ENCODE results near the gene MICAL2.

Gene MICAL2

DNA sequence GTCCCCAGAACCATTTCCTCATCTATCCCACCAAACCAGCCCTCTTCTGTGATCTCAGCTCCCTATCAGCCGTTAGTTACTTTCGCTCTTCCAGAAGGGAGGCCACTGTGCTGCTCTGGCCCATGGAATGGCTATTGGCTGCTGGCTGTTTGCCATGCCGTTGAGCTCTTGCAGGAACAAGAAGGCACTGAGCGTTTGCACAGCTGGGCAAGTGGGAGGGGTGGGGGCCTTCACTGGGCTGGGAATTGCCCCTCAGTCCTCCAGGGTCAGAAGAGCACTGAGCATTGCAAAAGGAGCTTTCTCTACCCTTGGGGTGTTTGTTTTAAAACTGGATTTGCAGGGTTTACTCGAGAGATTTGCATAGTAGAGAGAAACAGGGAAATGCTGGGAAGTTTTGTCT, 137.9 kb downstream of the MICAL2 start:
- DNase-seq (ENCODE audit: low spot score): no peak

DNA sequence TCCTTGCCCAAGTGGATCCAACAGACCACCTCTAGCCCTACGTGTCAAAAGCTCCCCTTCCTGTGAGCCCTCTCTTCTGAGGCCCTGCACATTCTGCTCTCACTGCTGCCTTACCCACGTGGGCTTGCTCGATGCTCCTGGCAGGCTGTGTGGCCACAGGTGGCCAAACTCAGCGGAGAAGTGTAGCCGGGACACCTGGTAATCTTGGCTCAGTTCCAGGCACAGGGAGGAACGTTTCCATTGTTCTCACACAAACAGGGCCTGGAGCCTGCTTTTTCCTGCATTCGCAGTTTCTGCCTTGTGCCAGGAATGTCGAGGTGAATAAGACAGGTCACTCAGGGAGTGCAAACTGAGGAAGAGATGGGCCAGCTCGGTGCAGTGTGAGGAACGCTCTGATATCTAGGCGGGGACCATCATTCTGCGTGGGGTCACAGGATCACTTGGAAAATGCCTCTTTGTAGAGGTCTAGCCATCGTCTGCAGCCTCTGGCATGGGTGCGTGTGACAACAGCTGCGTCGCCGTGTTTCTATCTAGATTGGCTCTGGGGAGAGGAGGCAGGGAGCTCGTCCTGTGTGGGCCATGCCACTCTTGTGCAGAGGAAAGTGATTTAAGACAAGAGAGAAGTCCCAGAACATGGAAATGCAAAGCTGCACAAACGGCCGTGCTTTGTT, 139.3 kb downstream of the MICAL2 start:
- no peak for DNase-seq (ENCODE audit: low spot score)

DNA sequence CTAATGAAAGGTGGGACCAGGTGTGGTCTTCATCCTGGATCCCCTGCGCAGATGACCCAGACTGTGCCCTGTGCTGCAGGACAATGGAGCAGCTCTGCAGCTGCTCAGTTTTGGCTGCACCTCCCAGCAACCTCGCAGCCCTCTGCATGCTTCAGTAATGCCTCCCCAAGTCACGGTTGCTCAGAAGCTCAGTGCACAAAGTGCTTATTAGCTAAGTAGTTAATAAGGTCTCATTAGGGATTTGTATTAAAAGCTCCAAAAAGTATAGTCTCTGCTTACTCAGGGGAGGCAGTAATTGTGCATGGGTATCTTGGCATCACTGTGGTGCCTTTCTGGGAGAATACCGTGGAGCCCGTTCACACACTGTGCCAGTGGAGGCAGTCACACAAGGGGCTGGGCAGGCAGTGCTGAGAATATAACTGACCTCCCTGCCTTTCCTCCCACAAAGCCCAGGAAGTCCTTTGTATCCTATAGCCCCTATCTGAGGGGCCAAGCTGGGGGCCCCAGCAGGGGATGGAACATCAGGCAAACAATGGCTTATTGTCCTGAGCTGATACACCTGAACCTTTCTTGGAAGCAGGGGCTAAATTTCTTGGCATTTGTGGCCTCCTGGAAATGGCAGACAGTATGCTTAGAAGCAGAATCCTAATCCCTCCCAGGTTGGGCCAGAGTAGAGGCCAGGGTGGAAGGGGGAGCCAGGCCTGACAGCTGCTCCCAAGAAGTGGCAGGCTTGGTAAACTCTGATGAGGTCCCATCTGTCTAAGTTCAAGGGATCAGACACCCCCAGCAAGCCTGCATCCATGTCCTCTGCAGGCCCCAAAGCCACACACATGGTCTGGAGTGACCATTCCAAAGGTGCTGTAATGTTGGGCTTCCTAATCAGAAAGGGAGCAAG, 141.5 kb downstream of the MICAL2 start:
- DNase-seq (ENCODE audit: low spot score): no peak

DNA sequence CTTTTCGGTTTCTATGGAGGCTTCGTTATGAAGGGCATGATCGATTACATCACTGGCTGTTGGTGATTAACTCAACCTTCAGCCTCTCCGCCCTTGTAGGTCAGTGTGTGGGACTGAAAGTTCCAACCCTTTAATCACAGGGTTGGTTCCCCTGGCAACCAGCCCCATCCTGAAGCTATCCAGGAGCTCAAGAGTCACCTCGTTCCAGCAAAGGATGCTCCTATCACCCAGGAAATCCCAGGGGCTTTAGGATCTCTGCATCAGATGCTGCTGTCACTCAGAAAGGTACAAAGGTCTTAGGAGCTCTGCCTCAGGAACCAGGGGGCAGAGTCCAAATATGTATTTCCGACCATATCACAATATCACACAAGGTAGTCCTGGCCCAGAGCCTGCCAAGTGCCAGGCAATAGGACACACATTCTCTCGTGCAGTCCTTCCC, 143.5 kb downstream of the MICAL2 start:
- DNase-seq (ENCODE audit: low spot score): no peak

DNA sequence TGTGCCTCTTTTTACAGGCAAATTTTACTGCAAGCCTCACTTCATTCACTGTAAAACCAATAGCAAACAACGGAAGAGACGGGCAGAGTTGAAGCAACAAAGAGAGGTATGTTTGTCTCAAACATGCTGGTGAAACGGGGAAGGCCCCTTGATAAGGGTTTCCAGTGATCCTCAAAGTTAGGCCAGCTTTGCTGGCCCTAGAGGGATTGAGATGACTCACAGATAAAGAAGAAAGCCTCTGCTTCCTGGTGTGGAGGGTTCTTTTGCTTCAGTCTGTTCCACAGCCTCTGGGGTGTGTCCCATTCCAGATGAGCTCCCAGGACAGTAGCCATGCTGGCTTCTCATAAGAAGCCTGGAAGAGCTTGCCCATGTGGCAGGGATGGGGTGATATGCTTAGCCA, 148.1 kb downstream of the MICAL2 start:
- DNase-seq (ENCODE audit: low spot score): no peak

DNA sequence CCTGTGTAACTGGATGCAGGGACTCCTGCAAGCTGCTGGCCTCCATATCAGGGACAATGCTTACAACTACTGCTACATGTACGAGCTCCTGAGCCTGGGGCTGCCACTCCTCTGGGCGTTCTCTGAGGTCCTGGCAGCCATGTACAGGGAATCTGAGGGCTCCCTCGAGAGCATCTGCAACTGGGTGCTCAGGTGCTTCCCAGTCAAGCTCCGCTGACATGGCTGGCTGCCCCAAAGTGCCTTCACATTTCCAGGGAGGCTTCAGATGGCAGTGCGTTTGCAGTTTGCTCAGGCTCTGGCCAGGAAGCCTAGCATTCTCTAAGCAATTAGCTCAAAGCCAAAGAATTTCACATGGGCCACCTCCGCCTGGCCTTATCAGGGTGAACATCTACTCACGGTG, 149.6 kb downstream of the MICAL2 start:
- DNase-seq (ENCODE audit: low spot score): no peak

DNA sequence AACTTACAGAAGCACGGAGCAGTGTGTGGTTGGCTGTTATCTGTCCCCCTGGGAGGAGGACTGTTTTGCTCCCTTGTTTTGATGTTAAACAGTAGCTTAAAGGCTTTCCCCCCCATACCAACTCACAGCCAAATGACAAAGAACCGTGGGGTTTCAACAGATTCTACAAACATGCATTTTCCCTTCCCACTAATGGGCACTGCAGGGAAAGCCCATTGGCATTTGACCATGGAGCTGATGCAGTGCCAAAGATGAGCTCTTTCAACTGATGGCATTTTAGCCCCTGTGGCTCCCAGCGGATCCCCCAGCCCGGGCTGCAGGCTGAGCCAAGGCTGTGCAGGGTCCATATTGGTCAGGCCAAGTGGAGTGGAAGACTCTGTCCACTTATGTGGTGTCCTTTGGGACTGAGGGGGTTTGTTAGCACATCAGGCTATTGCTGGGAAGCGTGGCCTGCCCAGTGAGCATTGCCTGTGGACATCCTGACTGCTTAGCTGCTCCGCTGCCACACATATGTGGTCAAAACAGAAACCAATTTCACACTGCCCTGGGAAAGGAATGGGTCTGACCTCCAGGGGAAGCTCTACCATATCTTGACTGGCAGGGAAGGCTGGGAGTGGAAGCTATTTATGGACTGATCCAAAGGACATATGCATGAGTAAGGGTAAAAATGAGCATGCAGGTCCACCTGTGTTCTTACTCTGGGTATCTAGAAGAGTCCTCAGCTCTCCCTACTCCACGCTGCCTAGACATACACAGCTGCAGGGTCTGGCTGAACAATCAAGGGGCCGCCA, 150.5 kb downstream of the MICAL2 start:
- no peak for DNase-seq (ENCODE audit: low spot score)

DNA sequence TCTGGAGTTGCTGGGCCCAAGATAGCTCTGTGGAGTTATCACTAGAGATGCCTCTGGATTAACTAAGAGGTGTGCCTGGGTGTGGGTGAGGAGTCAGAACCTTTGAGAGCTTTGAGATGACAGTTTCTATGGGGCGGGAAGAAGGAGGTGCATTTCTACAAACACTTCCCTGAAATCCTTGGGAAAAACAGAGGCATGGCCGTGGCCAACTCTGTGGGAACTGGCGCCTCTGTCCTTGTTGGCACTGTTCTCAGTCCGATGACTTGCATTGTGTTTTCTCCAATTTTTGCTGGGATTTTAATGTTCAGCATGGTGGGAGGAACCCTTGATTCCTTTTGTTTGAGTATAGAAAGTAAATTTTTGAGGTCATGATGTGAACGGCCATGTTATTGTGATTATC, 151.2 kb downstream of the MICAL2 start:
- DNase-seq (ENCODE audit: low spot score): no peak

DNA sequence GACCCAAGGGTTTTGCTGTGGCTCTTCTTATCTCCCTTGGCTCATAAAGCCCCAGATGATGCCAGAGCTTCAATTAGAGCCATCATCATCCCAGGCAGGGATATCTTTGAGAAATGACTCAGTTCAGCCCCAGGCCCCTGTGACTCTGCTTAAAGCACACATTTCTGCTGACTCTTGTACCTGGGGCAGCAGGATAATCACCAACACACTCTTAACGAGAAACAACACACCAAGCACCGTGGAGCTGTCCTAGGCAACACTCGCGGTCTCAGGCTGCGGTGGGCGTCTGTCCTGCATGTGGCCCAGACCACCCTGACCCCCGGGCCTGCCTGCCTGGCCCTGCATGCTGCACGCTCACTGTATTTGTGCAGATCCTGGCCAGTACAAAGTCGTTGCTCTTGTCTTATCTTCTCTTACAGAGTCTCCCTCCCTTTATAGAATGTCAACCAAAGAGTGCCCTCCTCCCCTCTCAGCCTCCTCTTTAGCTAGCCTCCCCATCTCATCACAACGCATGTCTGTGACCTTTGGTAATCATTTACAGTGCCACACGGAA, 152.8 kb downstream of the MICAL2 start:
- no peak for DNase-seq (ENCODE audit: low spot score)

DNA sequence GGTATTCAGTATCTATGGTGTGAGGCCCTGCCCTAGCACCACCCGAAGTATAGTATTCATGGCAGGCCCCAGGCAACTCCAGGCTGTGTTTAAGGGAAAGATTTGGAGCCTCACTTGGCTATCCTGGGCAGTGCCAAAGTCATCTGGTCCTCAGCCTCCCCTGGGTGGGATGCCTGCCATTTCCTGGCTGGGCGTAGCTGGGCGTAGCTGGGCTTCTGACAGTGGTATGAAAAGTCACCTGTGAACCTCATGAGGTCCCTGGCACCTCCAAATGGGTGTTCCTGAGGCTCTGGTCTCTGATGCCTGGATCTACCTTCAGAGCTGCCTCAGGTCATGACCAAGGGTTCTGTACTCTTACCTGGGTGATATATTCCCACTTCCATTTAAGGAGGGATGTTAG, 154.0 kb downstream of the MICAL2 start:
- DNase-seq (ENCODE audit: low spot score): no peak

DNA sequence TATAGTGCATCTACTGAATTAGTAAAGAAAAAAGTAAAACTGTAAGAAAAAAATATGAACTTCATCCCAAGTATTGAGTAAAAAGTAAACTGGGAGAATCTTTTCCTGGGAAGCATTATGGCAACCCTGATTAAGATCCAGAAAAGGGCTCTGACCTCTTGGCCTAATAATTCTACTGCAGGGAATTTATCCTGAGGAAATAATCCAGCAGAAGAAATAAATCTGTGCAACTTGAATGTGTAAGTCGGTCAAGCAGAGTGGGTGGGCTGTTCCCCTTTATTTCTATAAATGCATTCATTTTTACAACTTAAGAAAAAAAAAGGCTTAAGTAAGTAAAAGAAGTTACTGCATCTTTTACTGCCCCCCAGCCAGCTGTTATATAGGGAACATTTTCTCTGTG, 155.7 kb downstream of the MICAL2 start:
- DNase-seq (ENCODE audit: low spot score): no peak

DNA sequence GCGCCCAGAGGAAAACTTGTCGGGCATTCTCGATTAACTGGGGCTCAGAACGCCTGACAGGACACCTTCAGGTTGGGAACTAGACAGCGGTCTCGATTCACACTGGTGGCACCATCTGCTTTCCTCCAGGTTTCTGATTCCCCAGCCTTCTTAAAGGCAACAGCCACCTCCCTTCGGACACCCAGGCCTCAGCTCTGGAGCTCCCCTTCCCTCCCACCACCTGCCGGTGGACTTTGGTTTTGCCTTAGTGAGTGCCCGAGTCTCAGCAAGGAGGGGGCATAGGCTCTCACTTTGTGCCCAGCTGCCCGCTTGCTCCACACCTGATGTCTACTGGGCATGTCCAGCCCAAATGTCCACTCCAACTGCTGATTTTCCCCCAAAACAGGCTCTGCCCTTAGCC, 156.6 kb downstream of the MICAL2 start:
- DNase-seq (ENCODE audit: low spot score): no peak

DNA sequence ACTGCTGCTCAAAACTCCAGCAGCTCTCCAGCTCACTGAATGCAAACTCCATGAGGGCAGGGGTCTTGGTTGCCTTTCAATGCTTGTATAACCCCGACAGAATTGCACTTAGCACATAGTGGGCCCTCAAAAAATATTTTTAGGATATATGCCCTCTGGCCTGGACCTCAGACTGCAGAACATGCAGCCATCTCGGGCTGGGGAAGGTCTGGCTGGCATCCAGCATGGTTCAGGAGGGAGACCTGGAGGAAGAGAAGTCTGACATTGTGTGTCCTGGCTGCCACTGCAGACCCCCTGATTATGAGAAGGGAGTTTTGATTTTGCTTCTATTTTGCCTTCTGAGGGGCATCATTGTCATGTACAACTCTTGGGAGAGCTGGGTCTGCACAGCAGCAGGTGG, 157.5 kb downstream of the MICAL2 start:
- DNase-seq (ENCODE audit: low spot score): no peak

DNA sequence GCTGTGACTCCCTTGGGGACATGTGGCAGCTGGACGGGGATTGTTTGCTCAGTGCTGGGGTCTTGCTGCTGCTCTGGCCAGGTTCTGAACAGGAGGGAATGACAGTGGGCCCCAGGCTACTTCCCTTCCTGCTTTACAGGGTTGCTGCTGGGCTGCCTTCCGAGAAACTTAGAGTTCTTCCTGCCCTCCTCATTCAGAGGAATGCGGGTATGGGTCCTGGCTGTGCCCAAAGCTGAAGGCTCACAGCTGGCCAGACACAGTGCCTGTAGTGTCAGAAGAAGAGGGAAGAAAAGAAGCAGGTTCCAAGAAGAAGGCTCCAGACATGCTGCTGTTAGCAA, 158.7 kb downstream of the MICAL2 start:
- DNase-seq (ENCODE audit: low spot score): no peak

DNA sequence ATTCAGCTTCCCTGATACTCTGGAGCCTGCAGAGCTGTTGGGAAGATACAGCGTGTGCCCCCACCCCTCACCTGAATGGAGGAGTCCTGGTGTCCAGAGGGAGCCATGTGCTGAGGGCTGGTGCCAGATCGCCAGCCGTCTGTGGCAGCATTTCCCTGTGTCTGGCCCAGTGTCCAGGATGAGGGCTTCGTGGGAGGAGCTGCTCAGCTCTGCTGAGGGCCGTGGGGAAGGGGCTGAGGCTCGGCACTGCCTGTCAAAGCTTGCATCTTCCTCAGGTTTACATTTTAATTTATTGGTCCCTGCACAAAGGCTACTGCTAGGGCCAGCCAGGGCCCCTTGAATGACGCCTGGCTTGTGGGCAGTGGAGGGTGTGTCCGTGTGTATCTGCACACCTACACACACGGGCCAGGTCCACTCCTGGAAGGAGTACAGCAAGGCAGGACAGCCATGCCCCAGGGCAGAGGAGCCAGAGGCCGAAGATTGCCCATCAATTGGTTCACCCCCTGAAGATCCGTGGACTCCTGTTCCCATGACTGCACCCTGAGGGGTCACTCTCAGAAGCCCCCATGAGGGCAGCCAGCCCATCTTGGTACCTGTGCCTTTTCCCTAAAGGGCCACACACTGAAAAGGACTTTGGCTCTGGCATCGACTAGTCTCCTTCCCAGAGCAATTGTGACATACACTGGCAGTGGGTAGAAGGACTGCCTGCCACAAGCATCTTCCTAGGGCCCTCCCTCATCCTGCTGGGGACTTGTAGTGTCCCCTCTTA, 159.2 kb downstream of the MICAL2 start:
- no peak for DNase-seq (ENCODE audit: low spot score)

DNA sequence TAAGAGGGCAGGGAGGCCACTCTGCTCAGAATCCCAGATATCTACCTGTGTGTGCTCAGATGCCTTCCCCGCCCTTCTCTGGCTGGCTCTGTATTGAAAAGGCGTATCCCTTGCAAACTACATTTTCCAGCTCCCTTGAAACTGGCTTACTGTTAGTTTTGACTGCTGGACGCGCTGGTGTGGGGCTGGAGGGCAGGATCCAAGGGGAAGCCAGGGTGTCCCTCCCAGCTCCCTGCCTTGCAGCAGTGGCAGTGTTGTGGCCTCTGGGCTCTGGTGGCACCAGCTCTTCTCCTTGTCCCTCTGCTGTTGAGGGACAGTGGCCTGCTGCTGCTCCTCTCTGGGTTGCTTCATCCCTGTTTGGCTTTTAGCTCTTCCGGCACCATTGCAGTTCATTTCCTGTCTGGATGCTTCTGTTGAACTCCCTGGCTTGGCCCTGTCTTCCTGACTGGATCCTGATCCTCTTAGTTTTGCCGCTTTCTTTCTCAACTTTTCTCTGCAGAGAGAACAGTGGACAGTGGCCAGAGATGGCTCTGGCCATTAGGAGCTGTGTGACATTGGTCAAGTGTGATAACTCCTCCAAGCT, 159.9 kb downstream of the MICAL2 start:
- DNase-seq (ENCODE audit: low spot score): no peak

DNA sequence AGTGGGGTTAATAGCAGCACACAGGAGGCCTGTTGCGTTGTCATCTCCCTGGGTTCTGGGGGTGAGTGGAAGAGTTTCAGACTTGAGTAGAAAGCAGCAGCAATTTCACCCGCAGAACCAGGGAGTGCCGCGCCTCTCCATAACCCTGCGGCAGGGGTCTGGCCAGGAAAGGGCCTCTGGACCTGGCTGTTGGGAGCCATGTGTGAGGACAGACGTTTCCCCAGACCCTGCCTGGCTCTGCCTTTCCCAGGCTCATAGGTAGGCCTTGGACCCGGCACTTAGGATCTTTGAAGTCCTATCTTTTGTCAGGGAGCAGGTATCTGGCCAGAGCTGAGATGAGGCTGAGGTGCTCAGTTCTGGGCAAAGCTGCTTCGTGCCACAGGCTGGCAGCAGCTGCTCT, 160.4 kb downstream of the MICAL2 start:
- no peak for DNase-seq (ENCODE audit: low spot score)

DNA sequence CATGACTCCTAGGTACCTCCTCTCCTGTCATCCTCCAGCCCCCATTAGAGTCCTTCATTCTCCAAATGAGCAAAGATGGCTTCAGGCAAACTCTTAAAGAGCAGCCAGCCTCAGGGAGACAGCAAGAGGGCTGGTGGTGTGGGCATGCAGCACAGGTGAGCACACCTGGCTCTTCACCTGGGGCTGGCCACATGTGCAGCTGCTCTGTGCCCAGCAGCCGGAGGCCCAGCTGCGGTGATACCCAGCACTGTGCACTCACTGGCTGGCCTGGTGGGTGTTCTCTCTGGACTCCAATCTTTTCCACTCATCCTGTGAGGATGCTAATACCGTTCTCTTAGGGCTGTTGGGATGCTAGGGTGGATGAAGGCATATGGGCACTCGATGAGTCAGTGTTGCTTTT, 160.9 kb downstream of the MICAL2 start:
- DNase-seq (ENCODE audit: low spot score): no peak

DNA sequence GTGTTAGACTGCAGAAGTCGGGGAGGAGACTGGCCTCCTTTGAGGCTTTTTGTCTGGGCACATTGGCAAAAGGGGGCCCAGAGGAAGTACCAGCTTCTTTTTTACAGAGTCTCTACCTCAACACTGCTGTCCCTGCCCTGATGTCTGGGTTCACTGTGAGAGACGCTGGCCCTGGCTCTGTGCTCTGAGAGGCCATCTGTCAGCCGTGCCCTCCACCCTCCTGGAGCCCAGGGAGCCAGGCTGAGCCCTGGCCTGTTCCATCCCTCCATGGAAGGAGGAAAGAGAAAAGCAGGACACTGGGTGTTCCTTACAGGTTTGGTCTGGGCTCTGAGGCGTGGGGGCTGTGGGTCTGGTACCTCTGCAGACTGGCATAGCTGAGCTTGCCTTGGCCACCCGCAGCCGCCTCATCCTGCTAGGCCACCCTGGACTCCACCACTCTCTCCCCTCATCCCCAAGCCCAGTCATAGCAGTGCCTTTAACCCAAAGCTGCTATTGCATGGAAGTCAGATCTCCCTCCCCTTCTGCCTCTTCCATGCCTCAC, 161.5 kb downstream of the MICAL2 start:
- DNase-seq (ENCODE audit: low spot score): no peak

DNA sequence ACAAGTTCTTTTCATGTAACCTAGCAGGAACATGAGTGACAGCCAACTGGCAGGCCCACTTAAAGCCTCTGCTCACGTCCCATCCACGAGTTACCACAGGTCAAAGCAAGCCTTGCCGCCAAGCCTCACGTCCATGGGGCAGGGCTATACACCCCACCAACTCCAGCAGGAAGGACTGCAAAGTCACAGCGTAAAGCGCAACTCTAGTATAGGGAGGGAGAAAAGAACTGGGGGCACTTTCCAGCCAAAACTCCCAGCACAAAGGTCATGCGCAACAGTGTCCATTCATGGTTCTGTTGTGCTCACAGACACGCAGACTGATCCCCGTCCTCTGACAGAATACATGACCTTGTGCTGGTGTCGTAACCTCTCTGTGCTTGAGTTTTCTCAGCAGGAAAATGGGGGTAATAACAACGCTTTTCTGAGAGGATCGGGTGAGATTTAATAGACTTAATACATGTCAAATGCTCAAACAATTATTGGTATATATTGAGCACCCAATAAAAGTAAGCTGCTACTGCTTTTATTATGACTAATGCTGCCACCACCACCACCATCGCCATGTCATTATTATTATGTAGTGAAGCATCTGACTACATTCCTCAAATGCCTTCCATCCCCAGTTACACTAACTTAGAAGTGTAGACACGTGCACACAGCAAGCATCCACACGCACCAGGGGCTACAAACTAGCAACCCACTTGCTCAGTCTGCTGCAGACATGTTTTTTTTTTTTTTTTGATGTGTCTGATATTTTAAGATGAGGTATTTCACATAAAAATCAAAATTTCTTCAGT, 162.6 kb downstream of the MICAL2 start:
- no peak for DNase-seq (ENCODE audit: low spot score)

Measured in ecto neural progenitor cell (in vitro differentiated cells).